HEK293 (cell line): ENCODE data around the gene MAGI2.

Source experiments
- CTCF ChIA-PET: fragments of 350-600 bp; formaldehyde crosslinking; extraction: SDS; loops from one replicate; lab custom pipeline; 2021; ENCODE audit warnings: antibody characterized with exemption; lab: Yijun Ruan, JAX
- POLR2A ChIA-PET: fragments of 300-600 bp; formaldehyde crosslinking; extraction: SDS; loops from one replicate; lab custom pipeline; 2020; ENCODE audit warnings: antibody characterized with exemption, inconsistent platforms; lab: Yijun Ruan, JAX
- H3K27ac ChIP-seq: fragments of 200-500 bp; sonication (Bioruptor generic); 2 replicates; pipeline ENCODE4 v1.5.1; 2014; ENCODE audit warnings: low read depth, low read length, control low read depth, inconsistent platforms; ENCODE audit errors: extremely low read depth
- H3K36me3 ChIP-seq, 2 experiments: fragments of 200-500 bp in 1 of 2; sonication (Bioruptor generic) in 1 of 2; 1 replicate in 1 of 2; 2 replicates in 1 of 2; pipeline ENCODE4 v1.5.1; 2014 to 2017; ENCODE audit warnings: inconsistent platforms in 2 of 2, low read length in 2 of 2; ENCODE audit not compliant: control insufficient read depth in 2 of 2, insufficient read depth in 1 of 2
- H3K4me1 ChIP-seq: fragments of 200-500 bp; sonication (Bioruptor generic); 2 replicates; pipeline ENCODE4 v1.5.1; 2014; ENCODE audit warnings: mild to moderate bottlenecking, low read length, inconsistent platforms; ENCODE audit not compliant: control insufficient read depth, insufficient read depth
- H3K4me3 ChIP-seq: 2 replicates; pipeline ENCODE4 v1.5.1; 2011; ENCODE audit warnings: low read depth, mild to moderate bottlenecking, control low read depth, low read length, moderate library complexity
- H3K9me3 ChIP-seq: fragments of 200-500 bp; sonication (Bioruptor generic); 2 replicates; pipeline ENCODE4 v1.5.1; 2014; ENCODE audit warnings: low read depth, low read length, inconsistent platforms; ENCODE audit not compliant: control insufficient read depth, insufficient read depth
- GLI4 ChIP-seq: fragments of 450-650 bp; formaldehyde crosslinking; IDR thresholded peaks from 2 replicates; pipeline ENCODE4 v1.5.1; 2016; ENCODE audit warnings: missing biosample characterization, missing genetic modification characterization
- KLF7 ChIP-seq: fragments of 450-650 bp; formaldehyde crosslinking; IDR thresholded peaks from 2 replicates; pipeline ENCODE4 v1.5.1; 2016; ENCODE audit warnings: missing biosample characterization, missing genetic modification characterization, borderline replicate concordance
- MZF1 ChIP-seq: fragments of 450-650 bp; formaldehyde crosslinking; IDR thresholded peaks from 2 replicates; pipeline ENCODE4 v1.5.1; 2017; ENCODE audit warnings: missing biosample characterization, missing genetic modification characterization, borderline replicate concordance
- TRIM28 ChIP-seq: IDR thresholded peaks from 2 replicates; pipeline ENCODE4 v1.6.1; 2011; ENCODE audit warnings: low read length, control low read depth, borderline replicate concordance
- WT1 ChIP-seq: fragments of 450-650 bp; formaldehyde crosslinking; IDR thresholded peaks from 2 replicates; pipeline ENCODE4 v1.5.1; 2016; ENCODE audit warnings: missing biosample characterization, missing genetic modification characterization
- YY1 ChIP-seq: fragments of 450-650 bp; formaldehyde crosslinking; IDR thresholded peaks from 2 replicates; pipeline ENCODE4 v1.5.1; 2018; ENCODE audit warnings: missing biosample characterization, missing genetic modification characterization
- ZNF10 ChIP-seq: fragments of 450-650 bp; formaldehyde crosslinking; IDR thresholded peaks from 2 replicates; pipeline ENCODE4 v1.5.1; 2017; ENCODE audit warnings: missing biosample characterization, missing genetic modification characterization
- ZNF133 ChIP-seq: fragments of 450-650 bp; formaldehyde crosslinking; IDR thresholded peaks from 2 replicates; pipeline ENCODE4 v1.5.1; 2016; ENCODE audit warnings: missing biosample characterization, missing genetic modification characterization
- ZNF146 ChIP-seq: fragments of 450-650 bp; formaldehyde crosslinking; IDR thresholded peaks from 2 replicates; pipeline ENCODE4 v1.5.1; 2016; ENCODE audit warnings: missing biosample characterization, missing genetic modification characterization
- ZNF157 ChIP-seq: fragments of 450-650 bp; formaldehyde crosslinking; IDR thresholded peaks from 2 replicates; pipeline ENCODE4 v1.5.1; 2016; ENCODE audit warnings: missing biosample characterization, missing genetic modification characterization
- ZNF19 ChIP-seq: fragments of 450-650 bp; formaldehyde crosslinking; IDR thresholded peaks from 2 replicates; pipeline ENCODE4; 2016; ENCODE audit warnings: missing biosample characterization, missing genetic modification characterization, low read depth
- ZNF223 ChIP-seq: fragments of 450-650 bp; formaldehyde crosslinking; IDR thresholded peaks from 2 replicates; pipeline ENCODE4 v1.5.1; 2016; ENCODE audit warnings: missing biosample characterization, missing genetic modification characterization
- ZNF311 ChIP-seq: fragments of 450-650 bp; formaldehyde crosslinking; IDR thresholded peaks from 2 replicates; pipeline ENCODE4 v1.5.1; 2017; ENCODE audit warnings: missing biosample characterization, missing genetic modification characterization, borderline replicate concordance
- ZNF394 ChIP-seq: fragments of 450-650 bp; formaldehyde crosslinking; IDR thresholded peaks from 2 replicates; pipeline ENCODE4 v1.5.1; 2016; ENCODE audit warnings: missing biosample characterization, missing genetic modification characterization, mild to moderate bottlenecking, moderate library complexity, borderline replicate concordance
- ZNF416 ChIP-seq: fragments of 450-650 bp; formaldehyde crosslinking; IDR thresholded peaks from 2 replicates; pipeline ENCODE4 v1.5.1; 2016; ENCODE audit warnings: missing biosample characterization, missing genetic modification characterization
- ZNF449 ChIP-seq: fragments of 450-650 bp; formaldehyde crosslinking; IDR thresholded peaks from 2 replicates; pipeline ENCODE4 v1.5.1; 2017; ENCODE audit warnings: missing biosample characterization, mild to moderate bottlenecking, missing genetic modification characterization, moderate library complexity
- ZNF513 ChIP-seq: fragments of 450-650 bp; IDR thresholded peaks from 2 replicates; pipeline ENCODE4 v1.5.1; 2018; ENCODE audit warnings: missing biosample characterization, missing genetic modification characterization
- ZNF555 ChIP-seq: fragments of 450-650 bp; formaldehyde crosslinking; conservative IDR thresholded peaks from 2 replicates; pipeline ENCODE4 v1.5.1; 2017; ENCODE audit warnings: missing biosample characterization, mild to moderate bottlenecking, missing genetic modification characterization, inconsistent platforms
- ZNF624 ChIP-seq: fragments of 450-650 bp; formaldehyde crosslinking; IDR thresholded peaks from 2 replicates; pipeline ENCODE4 v1.5.1; 2017; ENCODE audit warnings: missing biosample characterization, missing genetic modification characterization
- ZNF704 ChIP-seq: fragments of 450-650 bp; formaldehyde crosslinking; IDR thresholded peaks from 2 replicates; pipeline ENCODE4 v1.5.1; 2016; ENCODE audit warnings: missing biosample characterization, missing genetic modification characterization
- ZSCAN16 ChIP-seq: fragments of 450-650 bp; formaldehyde crosslinking; IDR thresholded peaks from 2 replicates; pipeline ENCODE4 v1.5.1; 2016; ENCODE audit warnings: missing biosample characterization, missing genetic modification characterization
- ZSCAN5A ChIP-seq: fragments of 450-650 bp; formaldehyde crosslinking; IDR thresholded peaks from 2 replicates; pipeline ENCODE4 v1.5.1; 2016; ENCODE audit warnings: missing biosample characterization, missing genetic modification characterization
- TF ChIP-seq, protein P1 (sequence below): fragments of 450-650 bp; formaldehyde crosslinking; IDR thresholded peaks from 2 replicates; pipeline ENCODE4 v1.5.1; 2016; ENCODE audit warnings: missing biosample characterization, missing genetic modification characterization

MAGI2 gene

GRCh38 chr7:79093421-79093820 is 360.0 kb downstream of the MAGI2 start:
- H3K4me3 ChIP-seq: no peak overlapping the region
- CTCF ChIA-PET: interaction anchor here (0.6 kb wide), 1 partner anchor 1526 kb away, joined by 8 read pairs; no protein-coding TSS in a partner anchor
- no peak for TF ChIP-seq ZNF223 (tag by site-specific recombination)
- TF ChIP-seq ZNF555 (tag by site-specific recombination): no peak
- TF ChIP-seq ZNF133 (tag by site-specific recombination): no peak
- TF ChIP-seq ZNF449 (tag by site-specific recombination): no peak
- no peak for TF ChIP-seq WT1 (tag by site-specific recombination)

DNA sequence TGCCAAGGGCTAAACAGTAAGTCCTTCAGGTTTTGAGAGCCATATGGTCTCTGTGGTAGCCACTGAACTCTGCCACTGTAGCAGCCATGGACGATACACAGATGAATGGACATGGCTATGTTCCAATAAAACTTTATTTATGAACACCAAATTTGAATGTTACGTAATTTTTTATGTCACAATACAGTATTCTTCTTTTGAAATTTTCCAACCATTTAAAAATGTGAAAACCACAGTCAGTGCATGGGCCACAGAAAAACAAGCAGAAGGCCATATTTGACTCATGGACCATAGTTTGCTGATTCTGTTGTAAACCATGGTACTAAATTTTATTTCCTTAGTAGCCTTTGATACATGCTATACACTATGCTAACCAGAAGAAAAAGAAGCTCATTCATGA is 361.8 kb downstream of the MAGI2 start:
- H3K4me1 ChIP-seq: no peaks in the 10 kb centered on the region
- no peak overlapping the region for H3K27ac ChIP-seq
- no peaks in the 10 kb centered on the region for H3K9me3 ChIP-seq
- ChIA-PET CTCF (no interaction called here), POLR2A (no interaction called here)
- H3K36me3 ChIP-seq: no peaks in the 10 kb centered on the region
- TF ChIP-seq ZNF394 (tag by site-specific recombination) (no peak), ZNF146 (tag by site-specific recombination) (no peak), ZNF10 (tag by site-specific recombination) (no peak)
- H3K4me3 ChIP-seq: no peak overlapping the region

More at GRCh38 chr7:79093421-79093820, 360.0 kb downstream of the MAGI2 start:
- POLR2A ChIA-PET: no interaction called here
- Histone ChIP-seq H3K36me3 (no peaks in the 10 kb centered on the region), H3K4me1 (no peaks in the 10 kb centered on the region), H3K27ac (no peak overlapping the region), H3K9me3 (no peaks in the 10 kb centered on the region)

DNA sequence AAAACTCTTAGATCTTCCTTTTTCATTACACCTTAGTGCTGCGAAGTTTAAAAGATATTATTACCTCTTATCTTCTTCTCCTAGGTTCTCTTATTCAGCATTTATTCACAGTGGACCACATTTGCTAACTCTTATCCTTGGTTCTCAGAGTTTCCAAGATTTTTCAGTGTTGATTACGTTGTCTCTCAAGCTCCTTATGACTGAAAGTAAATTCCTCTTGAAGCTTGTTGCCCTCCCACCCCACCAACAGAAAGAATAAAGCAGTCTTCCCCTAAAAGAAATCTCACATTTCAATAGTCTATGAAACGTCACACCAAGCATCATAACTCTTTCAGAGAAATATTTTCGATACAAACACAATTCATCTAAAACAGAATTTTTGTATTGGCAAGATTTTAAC is 362.5 kb downstream of the MAGI2 start:
- H3K9me3 ChIP-seq: no peaks in the 10 kb centered on the region
- no peaks in the 10 kb centered on the region for H3K4me1 ChIP-seq
- no peak overlapping the region for H3K4me3 ChIP-seq
- H3K27ac ChIP-seq: no peak overlapping the region
- H3K36me3 ChIP-seq: no peaks in the 10 kb centered on the region
- ChIA-PET POLR2A (no interaction called here), CTCF (interaction anchor here (0.6 to 1.4 kb wide), 3 partner anchors 28 to 1084 kb away, joined by 3 to 5 read pairs (median 3); no protein-coding TSS in a partner anchor)
- TF ChIP-seq GLI4 (tag by site-specific recombination): no peak
- TF ChIP-seq, protein P1, sequence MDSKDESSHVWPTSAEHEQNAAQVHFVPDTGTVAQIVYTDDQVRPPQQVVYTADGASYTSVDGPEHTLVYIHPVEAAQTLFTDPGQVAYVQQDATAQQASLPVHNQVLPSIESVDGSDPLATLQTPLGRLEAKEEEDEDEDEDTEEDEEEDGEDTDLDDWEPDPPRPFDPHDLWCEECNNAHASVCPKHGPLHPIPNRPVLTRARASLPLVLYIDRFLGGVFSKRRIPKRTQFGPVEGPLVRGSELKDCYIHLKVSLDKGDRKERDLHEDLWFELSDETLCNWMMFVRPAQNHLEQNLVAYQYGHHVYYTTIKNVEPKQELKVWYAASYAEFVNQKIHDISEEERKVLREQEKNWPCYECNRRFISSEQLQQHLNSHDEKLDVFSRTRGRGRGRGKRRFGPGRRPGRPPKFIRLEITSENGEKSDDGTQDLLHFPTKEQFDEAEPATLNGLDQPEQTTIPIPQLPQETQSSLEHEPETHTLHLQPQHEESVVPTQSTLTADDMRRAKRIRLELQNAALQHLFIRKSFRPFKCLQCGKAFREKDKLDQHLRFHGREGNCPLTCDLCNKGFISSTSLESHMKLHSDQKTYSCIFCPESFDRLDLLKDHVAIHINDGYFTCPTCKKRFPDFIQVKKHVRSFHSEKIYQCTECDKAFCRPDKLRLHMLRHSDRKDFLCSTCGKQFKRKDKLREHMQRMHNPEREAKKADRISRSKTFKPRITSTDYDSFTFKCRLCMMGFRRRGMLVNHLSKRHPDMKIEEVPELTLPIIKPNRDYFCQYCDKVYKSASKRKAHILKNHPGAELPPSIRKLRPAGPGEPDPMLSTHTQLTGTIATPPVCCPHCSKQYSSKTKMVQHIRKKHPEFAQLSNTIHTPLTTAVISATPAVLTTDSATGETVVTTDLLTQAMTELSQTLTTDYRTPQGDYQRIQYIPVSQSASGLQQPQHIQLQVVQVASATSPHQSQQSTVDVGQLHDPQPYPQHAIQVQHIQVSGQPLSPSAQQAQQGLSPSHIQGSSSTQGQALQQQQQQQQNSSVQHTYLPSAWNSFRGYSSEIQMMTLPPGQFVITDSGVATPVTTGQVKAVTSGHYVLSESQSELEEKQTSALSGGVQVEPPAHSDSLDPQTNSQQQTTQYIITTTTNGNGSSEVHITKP (tag by site-specific recombination): no peak
- no peak for TF ChIP-seq YY1 (tag by site-specific recombination)
- TF ChIP-seq KLF7 (tag by site-specific recombination): no peak
- TF ChIP-seq ZSCAN5A (tag by site-specific recombination): no peak
- no peak for TF ChIP-seq ZNF157 (tag by site-specific recombination)
- no peak for TF ChIP-seq ZNF19 (tag by site-specific recombination)
- no peak for TF ChIP-seq ZNF416 (tag by site-specific recombination)
- TF ChIP-seq ZNF311 (tag by site-specific recombination): no peak
- TF ChIP-seq ZNF704: no peak
- TF ChIP-seq ZNF624 (tag by site-specific recombination): no peak
- no peak for TF ChIP-seq TRIM28
- TF ChIP-seq ZNF513 (tag by site-specific recombination): no peak
- no peak for TF ChIP-seq MZF1 (tag by site-specific recombination)
- TF ChIP-seq ZSCAN16 (tag by site-specific recombination): no peak
